Choroid plexus epithelial cell (primary cell): ENCODE results near the gene ACTG1.

Experiments used
- DNase-seq: peaks from one replicate; pipeline ENCODE4 v3.0.0-alpha.2; 2010; ENCODE audit warnings: low read depth
- H3K4me3 ChIP-seq: 2 replicates; pipeline ENCODE4 v1.5.1; 2011; ENCODE audit warnings: low read depth, mild to moderate bottlenecking, control low read depth, low read length, moderate library complexity
- TF ChIP-seq, protein P1 (sequence below): conservative IDR thresholded peaks from 2 replicates; pipeline ENCODE4 v1.5.1; 2011; ENCODE audit warnings: low read depth, mild to moderate bottlenecking, control low read depth, inconsistent platforms, low read length, moderate library complexity

Gene ACTG1

DNA sequence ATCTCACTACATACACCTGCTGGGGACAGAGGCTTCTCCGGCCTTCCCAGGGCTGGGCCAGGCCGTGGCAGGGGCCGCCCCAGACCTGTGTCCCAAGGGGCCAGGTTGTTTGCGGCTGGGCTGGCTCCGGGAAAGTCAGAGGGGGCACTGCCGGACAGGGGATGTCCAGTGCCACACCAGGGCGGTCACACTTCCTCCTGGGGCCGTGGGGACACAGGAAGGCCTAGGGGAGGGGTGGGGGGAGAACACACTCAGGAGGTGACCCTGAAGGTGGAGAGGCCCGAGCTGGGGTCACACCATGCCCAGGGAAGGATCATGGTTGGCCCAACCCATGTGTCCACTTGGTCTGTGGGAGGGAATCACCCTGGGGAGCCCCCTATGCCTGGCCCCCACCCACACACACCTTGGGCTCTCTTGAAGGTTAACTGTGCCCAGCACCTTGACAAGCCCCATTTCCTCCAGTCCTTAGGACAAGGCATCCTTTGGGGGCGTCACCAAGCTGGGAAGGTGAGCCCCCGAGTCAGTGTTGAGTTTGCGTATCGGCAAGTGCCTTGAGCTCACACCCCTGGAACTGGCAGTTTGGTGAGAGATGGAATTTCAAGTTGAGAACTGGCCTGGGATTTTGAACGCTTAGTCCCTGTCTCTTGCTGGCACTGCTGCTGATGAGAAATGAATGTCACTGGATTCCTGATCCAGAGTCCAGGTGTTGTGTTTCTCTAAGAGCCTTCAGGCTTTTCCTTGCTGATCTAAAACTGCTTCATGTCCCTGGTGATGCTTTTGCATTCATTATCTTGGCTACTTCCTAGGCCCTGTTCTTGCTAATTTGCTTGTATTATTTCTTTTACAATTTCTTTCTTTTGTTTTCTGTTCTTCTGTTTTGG lies 7.7 kb upstream of the ACTG1 start:
- no peak for DNase-seq
- no peak overlapping the region for H3K4me3 ChIP-seq
- TF ChIP-seq, protein P1, sequence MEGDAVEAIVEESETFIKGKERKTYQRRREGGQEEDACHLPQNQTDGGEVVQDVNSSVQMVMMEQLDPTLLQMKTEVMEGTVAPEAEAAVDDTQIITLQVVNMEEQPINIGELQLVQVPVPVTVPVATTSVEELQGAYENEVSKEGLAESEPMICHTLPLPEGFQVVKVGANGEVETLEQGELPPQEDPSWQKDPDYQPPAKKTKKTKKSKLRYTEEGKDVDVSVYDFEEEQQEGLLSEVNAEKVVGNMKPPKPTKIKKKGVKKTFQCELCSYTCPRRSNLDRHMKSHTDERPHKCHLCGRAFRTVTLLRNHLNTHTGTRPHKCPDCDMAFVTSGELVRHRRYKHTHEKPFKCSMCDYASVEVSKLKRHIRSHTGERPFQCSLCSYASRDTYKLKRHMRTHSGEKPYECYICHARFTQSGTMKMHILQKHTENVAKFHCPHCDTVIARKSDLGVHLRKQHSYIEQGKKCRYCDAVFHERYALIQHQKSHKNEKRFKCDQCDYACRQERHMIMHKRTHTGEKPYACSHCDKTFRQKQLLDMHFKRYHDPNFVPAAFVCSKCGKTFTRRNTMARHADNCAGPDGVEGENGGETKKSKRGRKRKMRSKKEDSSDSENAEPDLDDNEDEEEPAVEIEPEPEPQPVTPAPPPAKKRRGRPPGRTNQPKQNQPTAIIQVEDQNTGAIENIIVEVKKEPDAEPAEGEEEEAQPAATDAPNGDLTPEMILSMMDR: no peak

DNA sequence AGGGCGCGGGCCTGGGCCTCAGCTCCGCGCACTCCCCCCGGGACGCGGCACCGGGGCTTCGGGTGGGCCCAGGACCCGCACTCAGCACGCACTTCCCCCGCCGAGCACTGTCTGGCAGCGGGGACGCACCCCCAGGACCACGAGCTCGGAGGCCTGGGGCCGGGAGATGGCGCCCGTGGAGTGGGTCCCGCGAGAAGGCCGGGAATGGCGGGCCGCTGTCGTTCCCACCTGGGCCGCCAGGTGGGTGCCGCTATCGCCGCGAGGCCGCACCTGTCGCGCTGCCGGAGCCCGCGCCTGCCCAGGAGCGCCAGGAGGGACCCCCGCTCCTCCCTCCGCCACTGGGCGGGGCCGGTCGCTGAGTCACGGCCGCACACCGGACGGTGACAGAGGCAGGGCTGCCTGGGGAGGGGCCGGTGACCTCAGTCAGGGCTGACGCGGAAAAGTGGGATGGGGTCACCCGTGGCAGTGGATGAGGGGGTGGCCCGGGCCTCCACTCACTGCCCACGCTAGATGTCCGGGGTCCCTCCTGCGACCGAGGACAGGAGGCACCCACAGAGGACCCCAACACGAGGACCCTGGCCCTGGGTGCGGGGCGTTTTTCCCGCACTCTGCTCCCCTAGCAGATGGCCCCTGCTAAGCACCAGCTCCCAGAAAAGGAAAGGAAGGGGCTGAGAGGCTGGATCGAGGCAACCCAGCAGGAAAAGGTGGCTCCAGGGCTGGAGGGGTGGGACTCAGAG lies 6.9 kb upstream of the ACTG1 start:
- no peak for DNase-seq
- TF ChIP-seq, protein P1: peak; percentile 16
- peak overlapping the region; percentile 35 for H3K4me3 ChIP-seq

DNA sequence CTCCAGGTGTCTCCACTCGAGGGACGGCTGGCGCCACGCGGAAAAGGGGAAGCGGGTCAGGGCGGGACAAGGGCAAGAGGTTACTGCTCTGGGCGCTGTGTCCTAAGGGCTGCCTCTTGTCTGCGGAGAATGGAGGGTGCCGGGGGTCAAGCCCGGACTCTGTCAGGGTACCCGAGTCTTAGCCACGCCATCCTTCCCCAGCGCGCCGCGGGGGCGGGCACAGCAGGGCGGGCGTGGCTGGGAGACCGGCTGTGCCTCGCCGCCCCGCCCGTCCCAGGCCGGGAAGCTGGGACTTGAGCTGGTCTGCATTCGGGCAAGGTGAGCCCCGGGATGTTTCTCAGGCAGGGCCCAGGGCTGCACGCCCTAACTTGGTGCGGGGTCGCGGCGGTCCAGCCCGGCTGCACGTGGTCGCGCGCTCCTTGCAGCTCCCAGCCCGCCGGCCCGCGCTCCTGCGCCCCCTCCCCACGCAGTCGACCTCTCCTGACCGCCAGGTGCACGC lies 6.2 kb upstream of the ACTG1 start:
- H3K4me3 ChIP-seq: peak overlapping the region; percentile 35
- DNase-seq: no peak
- TF ChIP-seq, protein P1: no peak

DNA sequence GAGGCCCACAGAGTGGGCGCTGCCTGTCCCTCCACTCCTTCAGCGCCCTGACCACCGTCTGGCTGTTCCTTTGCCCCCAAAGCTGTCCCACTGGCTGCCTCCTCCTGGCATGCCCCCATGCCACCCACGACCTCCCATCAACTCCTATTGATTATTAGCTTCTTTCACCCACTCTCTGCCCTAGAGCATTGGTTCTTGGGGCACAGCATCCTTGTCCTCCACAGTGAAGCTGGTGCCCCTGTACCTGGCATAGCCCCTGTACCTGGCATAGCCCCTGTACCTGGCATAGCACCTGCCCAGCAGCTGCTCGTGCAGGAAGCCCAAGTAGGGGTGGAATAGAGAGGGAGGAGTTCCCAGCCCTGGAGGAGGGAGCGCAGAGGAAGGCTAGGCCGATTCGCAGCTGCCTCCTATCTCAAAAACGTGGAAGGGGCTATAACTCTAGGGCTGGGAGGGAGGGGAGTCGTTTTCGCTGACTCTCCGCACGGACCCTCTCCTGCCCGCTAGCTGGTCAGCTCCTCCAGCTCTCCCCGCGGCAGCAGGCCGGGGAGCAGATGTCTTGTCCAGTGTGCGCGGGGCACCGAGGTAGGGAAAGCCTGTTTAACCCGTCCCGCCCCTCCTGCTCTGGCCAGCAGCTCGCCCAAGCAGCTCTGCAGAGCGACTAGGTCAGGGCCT lies 5.7 kb upstream of the ACTG1 start:
- TF ChIP-seq, protein P1: no peak
- H3K4me3 ChIP-seq: peak overlapping the region; percentile 35
- no peak for DNase-seq

DNA sequence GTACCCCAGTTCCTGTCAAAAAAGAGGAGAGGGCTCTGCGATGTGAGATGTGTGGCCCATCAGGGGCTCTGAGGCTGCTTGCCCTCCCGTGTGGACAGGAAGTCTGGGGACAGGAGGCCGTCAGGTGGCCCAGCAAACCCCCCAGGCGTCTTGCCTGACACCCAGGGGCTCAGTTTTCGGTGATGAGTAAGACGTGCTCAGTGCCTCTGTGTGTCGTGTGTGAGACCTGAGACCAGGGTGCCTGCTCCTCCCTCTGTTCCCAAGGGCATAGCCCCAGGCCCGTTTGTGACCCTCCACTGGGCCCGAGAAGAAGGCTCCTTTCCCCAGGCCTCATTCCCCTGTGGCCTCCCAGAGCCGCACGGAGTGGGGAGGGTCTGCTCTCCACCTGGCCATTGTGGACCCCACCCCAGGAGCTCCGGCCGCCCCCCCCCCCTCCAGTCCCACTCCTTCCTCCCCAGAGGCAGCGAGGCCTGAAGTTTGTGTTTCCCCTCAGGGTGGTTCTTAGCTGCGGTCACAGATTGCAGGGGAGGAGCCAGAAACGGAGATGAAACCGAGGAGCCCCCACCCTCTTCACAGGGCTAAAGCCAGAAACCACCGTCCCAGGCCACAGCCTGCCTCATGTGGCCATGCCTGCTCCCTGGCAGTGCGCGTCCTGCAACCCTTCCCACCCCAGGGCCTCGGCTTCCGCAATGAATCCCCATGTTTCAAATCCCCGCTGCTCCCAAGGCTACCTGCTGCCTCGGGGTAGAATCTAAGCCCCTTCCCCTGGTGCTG lies 4.9 kb upstream of the ACTG1 start:
- no peak for DNase-seq
- TF ChIP-seq, protein P1: no peak
- no peak overlapping the region for H3K4me3 ChIP-seq

DNA sequence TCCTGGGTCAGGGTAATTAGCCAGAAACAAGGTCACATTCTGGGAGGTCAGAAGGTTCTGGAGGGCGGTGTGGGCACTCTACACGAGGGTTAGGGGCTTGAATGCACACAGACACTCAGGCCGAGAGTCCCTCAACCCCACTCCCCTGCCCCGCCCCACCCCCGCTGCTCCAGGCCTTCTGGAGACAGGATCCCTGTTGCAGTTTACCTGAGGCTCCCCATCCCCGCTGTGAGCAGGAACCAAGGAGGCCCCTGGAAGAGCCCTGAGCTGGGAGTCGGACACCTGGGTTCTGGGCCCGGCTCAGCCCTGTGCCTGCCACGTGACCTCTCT lies 4.4 kb upstream of the ACTG1 start:
- H3K4me3 ChIP-seq: no peak overlapping the region
- TF ChIP-seq, protein P1: no peak
- DNase-seq: no peak
